Esophagus (tissue), 2 donors: ENCODE results near the gene SLC8A1. TPM values are rescaled to one million over a fixed set of nuclear protein-coding genes. Genes with fewer than 3 reads are reported as not detected.

Experiments
- H3K27ac ChIP-seq, 2 donors: one replicate each; pipeline ENCODE4 v1.5.1; 2013; ENCODE audit warnings: low read depth in 2 of 2, mild to moderate bottlenecking in 2 of 2, inconsistent platforms in 1 of 2, low read length in 1 of 2, moderate library complexity in 1 of 2
- H3K27me3 ChIP-seq, 2 donors: one replicate each; pipeline ENCODE4 v1.6.1; 2013; ENCODE audit warnings: low read length in 2 of 2, control low read depth in 1 of 2, mild to moderate bottlenecking in 1 of 2; ENCODE audit not compliant: insufficient read depth in 2 of 2, control insufficient read depth in 1 of 2
- H3K36me3 ChIP-seq, 2 donors: one replicate each; pipeline ENCODE4 v1.6.1; 2013; ENCODE audit warnings: low read length in 1 of 2; ENCODE audit not compliant: control insufficient read depth in 2 of 2, insufficient read depth in 2 of 2
- H3K4me1 ChIP-seq, 2 donors: one replicate each; pipeline ENCODE4 v1.6.1; 2013; ENCODE audit warnings: low read length in 1 of 2; ENCODE audit not compliant: control insufficient read depth in 2 of 2, insufficient read depth in 2 of 2
- H3K4me3 ChIP-seq, 2 donors: one replicate each; pipeline ENCODE4 v1.5.1; 2013; ENCODE audit warnings: low read length in 2 of 2, mild to moderate bottlenecking in 2 of 2, low read depth in 1 of 2, moderate library complexity in 1 of 2
- H3K9me3 ChIP-seq, 2 donors: one replicate each; pipeline ENCODE4 v1.6.1; 2013; ENCODE audit warnings: mild to moderate bottlenecking in 2 of 2, low read depth in 1 of 2, low read length in 1 of 2, moderate library complexity in 1 of 2; ENCODE audit not compliant: control insufficient read depth in 2 of 2, insufficient read depth in 1 of 2
- WGBS, 2 donors: extraction: QIAGEN DNeasy Blood & Tissue Kit; methylation state at CpG; one replicate each; pipeline ENCODE4 v1.1.7; 2013; 5-methylcytosine and 5-hydroxymethylcytosine counted together
- polyA plus RNA-seq, 2 donors: library from polyadenylated mRNA; stranded (reverse); fragments of 200-250 nt; gene quantifications; one replicate each; pipeline ENCODE4 v1.2.3, GENCODE V29; 2013
- donor health status: healthy with polysubstance abuse.
- donor health status: Bipolar disorder and iron deficiency.

The SLC8A1 gene
- polyA plus RNA-seq, 2 donors, result 0.26 to 0.73 TPM

- no peaks in the 10 kb centered on the region for H3K9me3 ChIP-seq
- H3K4me3 ChIP-seq, result no peak overlapping the region
- H3K4me1 ChIP-seq, result no peaks in the 10 kb centered on the region
- no peak overlapping the region for H3K27ac ChIP-seq
- H3K36me3 ChIP-seq, result no peaks in the 10 kb centered on the region
- WGBS, 2 donors, result 32 to 46% methylated on average over 2 of the region's 2 CpGs
- H3K27me3 ChIP-seq, result no peaks in the 10 kb centered on the region
Observed at GRCh38 chr2:40166006-40166405, 285.9 kb downstream of the SLC8A1 start.

DNA sequence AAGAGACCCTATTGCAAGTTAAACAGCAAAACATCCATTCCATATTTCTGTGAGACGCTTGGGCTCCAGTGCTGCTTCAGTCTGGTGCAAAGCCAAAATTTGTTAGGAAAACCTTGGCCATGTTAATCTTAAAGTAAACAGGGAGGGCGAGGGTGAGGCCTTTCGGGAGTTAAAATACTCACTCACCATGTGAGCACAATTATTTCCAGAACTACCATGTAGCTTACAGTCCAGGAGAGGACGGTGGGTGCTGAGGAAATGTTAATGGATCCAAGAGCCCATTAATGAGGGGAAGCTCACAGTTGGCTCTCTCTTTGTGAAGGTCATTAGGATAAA is 286.4 kb downstream of the SLC8A1 start:
- Histone ChIP-seq H3K4me1 (no peaks in the 10 kb centered on the region), H3K27ac (peak overlapping the region in 1 of 2 donors; percentile 17), H3K9me3 (no peaks in the 10 kb centered on the region), H3K36me3 (no peaks in the 10 kb centered on the region), H3K4me3 (no peak overlapping the region), H3K27me3 (no peaks in the 10 kb centered on the region)
- 36 to 40% methylated on average over 4 of the region's 4 CpGs for WGBS, 2 donors

DNA sequence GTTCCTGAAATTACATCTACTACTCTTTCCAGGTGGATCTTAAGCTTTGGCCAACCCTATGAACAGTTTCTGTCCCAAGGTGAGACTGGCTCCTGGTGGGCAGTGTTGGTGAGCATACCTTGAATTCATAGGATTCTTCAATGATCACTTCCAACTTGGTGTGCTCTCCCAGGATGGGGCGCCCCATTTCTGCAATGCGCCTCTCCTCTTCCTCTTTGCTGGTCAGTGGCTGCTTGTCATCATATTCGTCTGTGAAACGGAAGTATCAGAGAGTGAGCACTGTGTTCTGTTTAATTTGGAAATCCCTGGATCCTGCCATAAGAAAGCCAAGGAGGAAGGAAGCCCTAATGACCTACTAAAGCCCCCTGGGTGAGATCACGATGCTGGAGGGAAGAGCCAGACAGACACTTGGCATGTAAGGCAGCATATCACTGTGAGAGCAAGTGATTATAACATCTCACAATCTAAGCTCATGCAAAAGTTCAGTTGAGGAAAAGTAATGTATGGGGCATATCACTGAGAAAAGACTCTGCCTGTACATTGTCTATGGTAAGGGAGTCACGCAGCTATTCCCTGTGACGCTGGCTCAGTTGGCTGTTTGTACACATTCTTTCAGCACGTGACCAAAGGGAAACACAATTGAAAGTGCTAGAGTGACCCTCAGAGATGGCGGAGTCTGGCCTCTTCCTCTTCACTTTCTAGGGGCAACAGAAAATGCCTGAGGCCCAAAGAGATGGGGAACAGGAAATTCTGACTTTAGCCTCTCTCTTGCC is 287.0 kb downstream of the SLC8A1 start:
- 62 to 77% methylated on average over 9 of the region's 9 CpGs for WGBS, 2 donors
- peak overlapping the region in 1 of 2 donors; percentile 17 for H3K27ac ChIP-seq
- H3K4me3 ChIP-seq, result no peak overlapping the region

GRCh38 chr2:40161986-40162385 is 289.9 kb downstream of the SLC8A1 start:
- Histone ChIP-seq H3K36me3 (no peaks in the 10 kb centered on the region), H3K27ac (no peak overlapping the region), H3K4me3 (no peak overlapping the region), H3K27me3 (no peaks in the 10 kb centered on the region), H3K9me3 (no peaks in the 10 kb centered on the region), H3K4me1 (no peaks in the 10 kb centered on the region)
- 53 to 61% methylated on average over 1 of the region's 1 CpG for WGBS, 2 donors

More for the DNA sequence above, 287.0 kb downstream of the SLC8A1 start:
- H3K9me3 ChIP-seq, result no peaks in the 10 kb centered on the region
- H3K36me3 ChIP-seq, result no peaks in the 10 kb centered on the region
- no peaks in the 10 kb centered on the region for H3K4me1 ChIP-seq
- H3K27me3 ChIP-seq, result no peaks in the 10 kb centered on the region

DNA sequence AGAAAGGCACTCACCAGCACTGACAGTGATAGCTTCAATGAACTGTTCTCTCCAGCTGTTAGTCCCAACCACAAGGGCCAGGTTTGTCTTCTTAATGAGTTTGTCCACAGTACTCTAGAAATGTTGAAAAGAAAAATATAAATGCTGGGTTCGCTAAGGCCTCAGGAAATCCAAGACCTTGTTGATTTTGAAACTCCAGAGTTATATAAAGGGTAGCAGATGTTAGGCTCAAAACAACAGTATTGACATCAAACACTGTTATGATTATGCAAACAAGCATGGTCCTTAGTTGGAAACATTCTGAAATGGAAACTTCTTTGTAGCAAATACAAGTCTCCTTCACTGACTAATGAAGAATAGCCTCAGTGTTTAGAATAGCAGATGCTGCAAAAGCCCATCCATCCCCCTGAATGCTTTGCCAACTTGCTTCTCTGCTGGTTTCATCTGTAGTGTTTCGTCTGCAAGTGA is 291.1 kb downstream of the SLC8A1 start:
- Histone ChIP-seq H3K27ac (no peak overlapping the region), H3K4me1 (no peaks in the 10 kb centered on the region), H3K36me3 (no peaks in the 10 kb centered on the region), H3K9me3 (no peaks in the 10 kb centered on the region), H3K27me3 (no peaks in the 10 kb centered on the region), H3K4me3 (no peak overlapping the region)
- 69 to 77% methylated on average over 2 of the region's 2 CpGs for WGBS, 2 donors

DNA sequence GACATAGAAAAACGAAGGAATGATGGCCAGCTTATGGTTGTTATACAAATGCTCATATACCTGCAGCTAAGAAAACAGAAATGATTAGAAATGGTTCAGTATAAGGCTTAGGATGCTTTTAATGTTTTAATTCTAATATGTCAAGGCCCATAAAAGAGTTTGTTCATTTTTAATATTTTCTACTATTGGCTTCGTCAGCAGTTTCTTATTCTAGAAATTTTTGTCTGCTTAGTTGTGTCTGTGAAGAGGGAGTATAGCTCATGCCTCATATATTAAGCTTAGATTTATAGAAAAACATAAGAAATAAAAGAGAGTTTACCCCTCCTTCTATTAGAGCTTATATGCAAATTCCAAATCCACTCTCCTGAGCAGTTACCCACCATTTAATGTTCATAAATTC is 292.6 kb downstream of the SLC8A1 start:
- 82 to 94% methylated on average over 2 of the region's 2 CpGs for WGBS, 2 donors
- Histone ChIP-seq H3K9me3 (no peaks in the 10 kb centered on the region), H3K4me3 (no peak overlapping the region), H3K36me3 (no peaks in the 10 kb centered on the region), H3K27me3 (no peaks in the 10 kb centered on the region), H3K4me1 (no peaks in the 10 kb centered on the region), H3K27ac (no peak overlapping the region)

GRCh38 chr2:40158781-40159180 is 293.1 kb downstream of the SLC8A1 start:
- no peak overlapping the region for H3K27ac ChIP-seq
- WGBS, 2 donors, result 86 to 92% methylated on average over 5 of the region's 5 CpGs
- no peaks in the 10 kb centered on the region for H3K9me3 ChIP-seq
- H3K4me1 ChIP-seq, result no peaks in the 10 kb centered on the region
- H3K36me3 ChIP-seq, result no peaks in the 10 kb centered on the region
- no peaks in the 10 kb centered on the region for H3K27me3 ChIP-seq
- no peak overlapping the region for H3K4me3 ChIP-seq

DNA sequence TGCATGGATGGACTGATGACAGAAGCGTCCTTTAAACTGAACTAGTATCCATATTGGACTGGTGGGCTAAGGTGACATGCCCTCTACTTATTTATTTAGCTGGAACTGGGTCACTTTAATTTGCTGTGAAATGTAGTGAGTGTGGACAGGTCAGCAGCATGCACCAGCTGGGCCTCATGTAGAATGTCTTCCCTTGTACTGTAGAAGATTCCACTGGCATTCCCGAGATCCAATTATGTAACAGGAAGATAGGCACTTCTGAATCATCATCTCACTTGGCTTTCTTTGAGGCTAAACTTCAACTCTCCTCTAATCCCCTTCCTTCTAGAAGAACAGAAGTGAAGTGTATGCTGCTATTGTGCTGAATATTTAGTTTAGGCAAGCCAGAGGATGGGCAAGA is 296.2 kb downstream of the SLC8A1 start:
- Histone ChIP-seq H3K36me3 (no peaks in the 10 kb centered on the region), H3K27ac (no peak overlapping the region), H3K9me3 (no peaks in the 10 kb centered on the region), H3K27me3 (no peaks in the 10 kb centered on the region), H3K4me1 (no peaks in the 10 kb centered on the region), H3K4me3 (no peak overlapping the region)
- whole genome bisulfite sequencing, 2 donors, result 76 to 85% methylated on average over 2 of the region's 2 CpGs

DNA sequence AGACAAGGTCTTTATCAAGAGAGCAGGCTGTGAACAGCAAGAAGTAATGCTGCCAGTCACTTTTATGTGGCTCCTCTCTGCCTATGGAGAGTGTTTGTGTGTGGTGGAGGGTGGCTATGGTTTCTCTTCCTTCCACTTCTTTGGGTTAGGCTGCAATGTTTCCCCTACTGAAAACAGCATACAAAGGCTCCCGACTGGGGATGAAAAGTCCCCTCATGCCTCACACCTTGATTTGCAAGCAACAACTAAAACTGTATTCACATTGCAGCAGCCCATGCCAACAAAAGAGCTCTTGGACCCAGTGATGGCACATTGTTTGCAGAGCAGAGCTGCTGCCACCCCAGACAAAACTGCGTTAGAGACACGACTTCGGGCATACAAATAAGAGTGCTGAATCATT is 301.6 kb downstream of the SLC8A1 start:
- H3K36me3 ChIP-seq, result no peaks in the 10 kb centered on the region
- H3K9me3 ChIP-seq, result no peaks in the 10 kb centered on the region
- no peak overlapping the region for H3K4me3 ChIP-seq
- 73 to 79% methylated on average over 4 of the region's 4 CpGs for WGBS, 2 donors
- no peaks in the 10 kb centered on the region for H3K27me3 ChIP-seq
- H3K4me1 ChIP-seq, result no peaks in the 10 kb centered on the region
- H3K27ac ChIP-seq, result no peak overlapping the region

DNA sequence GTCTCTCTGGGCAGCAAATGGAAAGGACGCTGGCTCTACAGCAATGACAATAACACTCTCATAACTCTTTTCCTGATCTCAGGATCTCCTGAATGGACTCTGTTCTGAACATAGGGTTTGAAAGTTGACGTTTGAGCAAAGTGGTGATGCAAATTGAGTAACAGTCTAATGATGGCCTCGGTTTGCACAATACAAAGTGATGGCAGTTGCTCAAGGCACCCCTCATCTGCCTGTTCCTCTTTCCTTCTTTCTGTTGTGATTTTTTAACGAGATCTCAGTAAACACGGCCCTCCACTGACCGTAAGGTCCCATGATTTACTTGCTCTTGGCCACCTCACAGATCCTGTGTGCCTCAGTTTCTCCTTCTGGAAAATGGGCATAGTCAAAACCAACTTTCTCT is 303.6 kb downstream of the SLC8A1 start:
- Histone ChIP-seq H3K4me3 (no peak overlapping the region), H3K27ac (no peak overlapping the region), H3K27me3 (no peaks in the 10 kb centered on the region), H3K9me3 (no peaks in the 10 kb centered on the region), H3K36me3 (no peaks in the 10 kb centered on the region), H3K4me1 (no peaks in the 10 kb centered on the region)
- 85 to 87% methylated on average over 6 of the region's 6 CpGs for WGBS, 2 donors
